Neuronal stem cell (in vitro differentiated cells): ENCODE measurements around the gene SUPT7L.

Experiments
- DNase-seq: peaks from one replicate; pipeline ENCODE4 v3.0.0-alpha.2; 2013; ENCODE audit warnings: low spot score
- H2AFZ ChIP-seq: one replicate; pipeline ENCODE4 v1.6.1; 2013; ENCODE audit warnings: mild to moderate bottlenecking, low read length, inconsistent platforms
- H2AK5ac ChIP-seq: 2 replicates; pipeline ENCODE4 v1.6.1; 2013; ENCODE audit warnings: low read depth, mild to moderate bottlenecking, inconsistent platforms, low read length, moderate library complexity, mixed read lengths
- H2BK120ac ChIP-seq: 2 replicates; pipeline ENCODE4 v1.6.1; 2013; ENCODE audit warnings: low read depth, mild to moderate bottlenecking, inconsistent platforms, low read length, moderate library complexity, mixed read lengths
- H2BK12ac ChIP-seq: one replicate; pipeline ENCODE4 v1.6.1; 2013; ENCODE audit warnings: low read length, inconsistent platforms
- H2BK15ac ChIP-seq: 2 replicates; pipeline ENCODE4 v1.6.1; 2013; ENCODE audit warnings: mild to moderate bottlenecking, low read length, inconsistent platforms, mixed read lengths
- H2BK5ac ChIP-seq: one replicate; pipeline ENCODE4 v1.6.1; 2013; ENCODE audit warnings: inconsistent platforms, mild to moderate bottlenecking, low read length, moderate library complexity
- H3K14ac ChIP-seq: one replicate; pipeline ENCODE4 v1.6.1; 2013; ENCODE audit warnings: low read length, inconsistent platforms
- H3K18ac ChIP-seq: 2 replicates; pipeline ENCODE4 v1.6.1; 2013; ENCODE audit warnings: low read length, inconsistent platforms
- H3K23ac ChIP-seq: 2 replicates; pipeline ENCODE4 v1.6.1; 2013; ENCODE audit warnings: low read depth, mild to moderate bottlenecking, mixed read lengths, low read length, inconsistent platforms; ENCODE audit not compliant: poor library complexity
- H3K27ac ChIP-seq: replicated peaks from 3 replicates; pipeline ENCODE4 v1.5.1; 2013; ENCODE audit warnings: low read length, inconsistent platforms
- H3K27me3 ChIP-seq, 3 experiments: 2 replicates each; pipeline ENCODE4 v1.6.1; 2013; ENCODE audit warnings: low read length in 3 of 3, mild to moderate bottlenecking in 2 of 3, inconsistent platforms in 1 of 3, low read depth in 1 of 3, mixed read lengths in 1 of 3, moderate library complexity in 1 of 3; ENCODE audit not compliant: control insufficient read depth in 3 of 3, insufficient read depth in 3 of 3
- H3K36me3 ChIP-seq, 2 donors: replicated peaks in 1 of 2; 2 replicates each; pipeline ENCODE4 v1.6.1; 2013; ENCODE audit warnings: low read length in 2 of 2; ENCODE audit not compliant: control insufficient read depth in 2 of 2, insufficient read depth in 2 of 2
- H3K4ac ChIP-seq: 2 replicates; pipeline ENCODE4 v1.6.1; 2013; ENCODE audit warnings: inconsistent platforms, mild to moderate bottlenecking, low read length, moderate library complexity
- H3K4me1 ChIP-seq, 2 donors: 1 replicate in 1 of 2; 2 replicates in 1 of 2; pipeline ENCODE4 v1.6.1; 2013; ENCODE audit warnings: low read length in 2 of 2, low read depth in 1 of 2; ENCODE audit not compliant: control insufficient read depth in 2 of 2, insufficient read depth in 1 of 2
- H3K4me2 ChIP-seq: one replicate; pipeline ENCODE4 v1.6.1; 2013; ENCODE audit warnings: mild to moderate bottlenecking, low read length, inconsistent platforms; ENCODE audit not compliant: insufficient read depth, poor library complexity, severe bottlenecking
- H3K4me3 ChIP-seq, 2 donors: 2 replicates each; pipeline ENCODE4 v1.5.1; 2013; ENCODE audit warnings: low read length in 2 of 2, mild to moderate bottlenecking in 2 of 2, inconsistent platforms in 1 of 2, moderate library complexity in 1 of 2
- H3K79me1 ChIP-seq: one replicate; pipeline ENCODE4 v1.6.1; 2013; ENCODE audit warnings: low read depth, mild to moderate bottlenecking, inconsistent platforms, low read length, moderate library complexity
- H3K9ac ChIP-seq: one replicate; pipeline ENCODE4 v1.6.1; 2013; ENCODE audit warnings: mild to moderate bottlenecking, low read depth, low read length, inconsistent platforms; ENCODE audit not compliant: poor library complexity
- H3K9me3 ChIP-seq, 2 donors: replicated peaks in 1 of 2; 2 replicates each; pipeline versions ENCODE3 to v1.6.1; 2013; ENCODE audit warnings: low read length in 2 of 2, mild to moderate bottlenecking in 2 of 2, inconsistent platforms in 1 of 2, low read depth in 1 of 2, mixed read lengths in 1 of 2, moderate library complexity in 1 of 2; ENCODE audit not compliant: control insufficient read depth in 2 of 2, insufficient read depth in 1 of 2
- H4K8ac ChIP-seq: one replicate; pipeline ENCODE4 v1.6.1; 2013; ENCODE audit warnings: low read depth, mild to moderate bottlenecking, inconsistent platforms, low read length, moderate library complexity
- H4K91ac ChIP-seq: one replicate; pipeline ENCODE4 v1.6.1; 2013; ENCODE audit warnings: low read length, low read depth, mild to moderate bottlenecking, inconsistent platforms; ENCODE audit not compliant: poor library complexity
- WGBS, 2 donors: extraction: QIAGEN DNeasy Blood & Tissue Kit; methylation state at CpG; one replicate each; pipeline ENCODE4 v1.1.7; 2013; ENCODE audit warnings: missing lambda C conversion rate in 2 of 2, mixed read lengths in 1 of 2; ENCODE audit not compliant: insufficient read length in 2 of 2, insufficient replicate concordance in 1 of 2; ENCODE audit errors: extremely low coverage in 2 of 2; 5-methylcytosine and 5-hydroxymethylcytosine counted together

Gene SUPT7L

GRCh38 chr2:27653397-27653796 lies 10.0 kb downstream of the SUPT7L start:
- Histone ChIP-seq H3K27ac (no peak overlapping the region), H3K79me1 (no peaks in the 10 kb centered on the region), H3K4ac (no peak overlapping the region), H2BK5ac (no peak overlapping the region), H2BK120ac (no peak overlapping the region), H2AK5ac (no peak overlapping the region), H3K27me3 (no peaks in the 10 kb centered on the region), H4K91ac (no peak overlapping the region), H3K23ac (no peak overlapping the region), H2BK12ac (no peak overlapping the region), H3K4me1 (no peaks in the 10 kb centered on the region), H3K9me3 (no peaks in the 10 kb centered on the region), H4K8ac (no peak overlapping the region), H3K4me3 (no peak overlapping the region), H3K36me3 (peaks cover 29 to 99% of the 10 kb centered on the region in 2 donors), H3K14ac (no peak overlapping the region), H3K9ac (no peak overlapping the region), H2BK15ac (no peak overlapping the region), H3K4me2 (no peak overlapping the region), H2AFZ (no peak overlapping the region), H3K18ac (no peak overlapping the region)
- WGBS, 2 donors, result no CpG with 5 or more reads among the region's 2 CpGs
- DNase-seq, result no peak

- peaks cover 31 to 99% of the 10 kb centered on the region in 2 donors for H3K36me3 ChIP-seq
These were observed 10.6 kb downstream of the SUPT7L start for GRCh38 chr2:27652790-27653189.

GRCh38 chr2:27652341-27652740 lies 11.1 kb downstream of the SUPT7L start:
- Histone ChIP-seq H2AFZ (no peak overlapping the region), H4K91ac (no peak overlapping the region), H3K27me3 (no peaks in the 10 kb centered on the region), H3K4me1 (no peaks in the 10 kb centered on the region), H3K9ac (no peak overlapping the region), H3K27ac (no peak overlapping the region), H3K9me3 (no peaks in the 10 kb centered on the region), H3K23ac (no peak overlapping the region), H3K79me1 (no peaks in the 10 kb centered on the region), H2BK15ac (no peak overlapping the region), H2BK12ac (no peak overlapping the region), H2BK120ac (no peak overlapping the region), H3K18ac (no peak overlapping the region), H3K4me2 (no peak overlapping the region), H3K14ac (no peak overlapping the region), H4K8ac (no peak overlapping the region), H2BK5ac (no peak overlapping the region), H2AK5ac (no peak overlapping the region), H3K4me3 (no peak overlapping the region), H3K4ac (no peak overlapping the region), H3K36me3 (peaks cover 32 to 99% of the 10 kb centered on the region in 2 donors)
- no peak for DNase-seq

More at GRCh38 chr2:27652790-27653189, 10.6 kb downstream of the SUPT7L start:
- Histone ChIP-seq H2AK5ac (no peak overlapping the region), H3K18ac (no peak overlapping the region), H2BK15ac (no peak overlapping the region), H3K27ac (no peak overlapping the region), H3K9me3 (no peaks in the 10 kb centered on the region), H3K4me2 (no peak overlapping the region), H3K27me3 (no peaks in the 10 kb centered on the region), H2BK12ac (no peak overlapping the region), H3K79me1 (no peaks in the 10 kb centered on the region), H4K8ac (no peak overlapping the region), H3K4me3 (no peak overlapping the region), H3K23ac (no peak overlapping the region), H4K91ac (no peak overlapping the region), H3K14ac (no peak overlapping the region), H2BK5ac (no peak overlapping the region), H2BK120ac (no peak overlapping the region), H2AFZ (no peak overlapping the region), H3K4ac (no peak overlapping the region), H3K9ac (no peak overlapping the region), H3K4me1 (no peaks in the 10 kb centered on the region)
- no peak for DNase-seq
- WGBS, 2 donors, result no CpG with 5 or more reads among the region's 1 CpG

- H3K27ac ChIP-seq, result no peak overlapping the region
- H2BK15ac ChIP-seq, result no peak overlapping the region
- no peak for DNase-seq
- H3K9me3 ChIP-seq, result no peaks in the 10 kb centered on the region
- no peak overlapping the region for H2BK5ac ChIP-seq
- H3K27me3 ChIP-seq, result no peaks in the 10 kb centered on the region
- no peak overlapping the region for H3K18ac ChIP-seq
- H3K23ac ChIP-seq, result no peak overlapping the region
- H3K14ac ChIP-seq, result no peak overlapping the region
- no peaks in the 10 kb centered on the region for H3K4me1 ChIP-seq
- H2BK120ac ChIP-seq, result no peak overlapping the region
- H3K4me2 ChIP-seq, result no peak overlapping the region
- no peak overlapping the region for H4K8ac ChIP-seq
- H2BK12ac ChIP-seq, result no peak overlapping the region
- H3K9ac ChIP-seq, result no peak overlapping the region
- no peak overlapping the region for H4K91ac ChIP-seq
- H2AFZ ChIP-seq, result no peak overlapping the region
- no peak overlapping the region for H2AK5ac ChIP-seq
- no peak overlapping the region for H3K4me3 ChIP-seq
- peaks cover 33 to 98% of the 10 kb centered on the region in 2 donors for H3K36me3 ChIP-seq
- no peaks in the 10 kb centered on the region for H3K79me1 ChIP-seq
- WGBS, 2 donors, result no CpG with 5 or more reads among the region's 4 CpGs
- H3K4ac ChIP-seq, result no peak overlapping the region
These were observed 12.4 kb downstream of the SUPT7L start for GRCh38 chr2:27651056-27651455.
